Tibial nerve (tissue), 4 donors: ENCODE results near the gene SATB1. TPM values are rescaled to one million over a fixed set of nuclear protein-coding genes. Genes with fewer than 3 reads are reported as not detected.

Experiments used
- DNase-seq, 2 donors: peaks; one replicate each; pipeline ENCODE4 v3.0.0-alpha.2; 2019; ENCODE audit warnings: low spot score in 2 of 2
- H3K27ac ChIP-seq, 4 donors: fragments of 200-600 bp; sonication (generic) in 3 of 4; one replicate each; pipeline ENCODE4 v1.5.1; 2017 to 2019; ENCODE audit warnings: mild to moderate bottlenecking in 1 of 4
- H3K27me3 ChIP-seq, 2 donors: fragments of 200-600 bp; sonication (generic) in 1 of 2; one replicate each; pipeline versions ENCODE4 v1.5.1 to v1.6.0; 2017 to 2019
- H3K36me3 ChIP-seq, 3 donors: fragments of 200-600 bp; sonication (generic); one replicate each; pipeline ENCODE4 v1.5.1; 2018 to 2019
- H3K4me1 ChIP-seq, 4 donors: fragments of 200-600 bp; sonication (generic) in 3 of 4; one replicate each; pipeline ENCODE4 v1.5.1; 2017 to 2019
- H3K4me3 ChIP-seq, 4 donors: fragments of 200-600 bp; sonication (generic) in 3 of 4; one replicate each; pipeline ENCODE4 v1.5.1; 2017 to 2019; ENCODE audit warnings: mild to moderate bottlenecking in 1 of 4, moderate library complexity in 1 of 4
- H3K9me3 ChIP-seq, 4 donors: fragments of 200-600 bp; sonication (generic) in 3 of 4; one replicate each; pipeline ENCODE4 v1.5.1; 2017 to 2019
- CTCF ChIP-seq, 5 experiments: fragments of 200-600 bp in 3 of 5; fragments of 450-650 bp in 2 of 5; sonication (generic) in 3 of 5; IDR thresholded peaks; one replicate each; pipeline ENCODE4 v1.5.1; 2016 to 2019; ENCODE audit warnings: antibody characterized with exemption in 5 of 5, mild to moderate bottlenecking in 3 of 5, moderate library complexity in 2 of 5
- EP300 ChIP-seq, 2 donors: sonication (generic); formaldehyde crosslinking; IDR thresholded peaks; one replicate each; pipeline ENCODE4 v1.6.1; 2017; ENCODE audit warnings: antibody characterized with exemption in 2 of 2, mild to moderate bottlenecking in 1 of 2
- POLR2A ChIP-seq, 2 donors: fragments of 450-650 bp; IDR thresholded peaks; one replicate each; pipeline ENCODE4 v1.6.1; 2017; ENCODE audit warnings: antibody characterized with exemption in 2 of 2, mild to moderate bottlenecking in 2 of 2, moderate library complexity in 2 of 2
- WGBS, 2 donors: methylation state at CpG; one replicate each; pipeline ENCODE4 v1.1.5; 2018; 5-methylcytosine and 5-hydroxymethylcytosine counted together
- total RNA-seq, 4 donors: library from RNA; depleted of rRNA; stranded (reverse); fragments of >200 nt; gene quantifications; one replicate each; pipeline ENCODE4 v1.1.0, GENCODE V29; 2016

Gene SATB1
- total RNA-seq, 4 donors from 2014 or later: 28.5 to 48.5 (median 42.8) TPM

DNA sequence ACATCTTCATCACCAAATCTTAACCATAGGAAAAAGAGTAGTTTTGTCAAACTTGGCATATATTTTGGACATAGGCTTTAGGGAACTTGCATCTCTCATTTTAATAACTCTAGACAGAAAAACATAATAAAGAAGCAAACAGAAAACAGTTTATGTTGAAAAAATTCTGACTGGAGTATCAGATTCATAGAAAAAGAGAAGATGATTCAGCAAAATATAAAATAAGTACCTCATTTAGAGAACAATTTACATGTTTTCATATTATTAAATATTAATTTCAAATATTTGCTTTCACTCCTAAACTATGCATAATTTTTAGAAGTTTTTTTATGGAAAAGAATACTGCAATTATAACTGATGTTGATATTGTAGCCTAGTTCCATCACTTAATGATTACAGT, 12.5 kb downstream of the SATB1 start:
- no peak for TF ChIP-seq EP300 (IDR thresholded peaks at IDR 0.05)
- TF ChIP-seq POLR2A (IDR thresholded peaks at IDR 0.05): no peak
- TF ChIP-seq CTCF (IDR thresholded peaks at IDR 0.05): no peak
- DNase-seq: no peak
- peaks cover 0 to 45% (median 0%) of the 10 kb centered on the region in 3 donors for H3K36me3 ChIP-seq
- no peak overlapping the region for H3K4me3 ChIP-seq
- no peaks in the 10 kb centered on the region for H3K4me1 ChIP-seq
- no peaks in the 10 kb centered on the region for H3K27me3 ChIP-seq
- no peaks in the 10 kb centered on the region for H3K9me3 ChIP-seq
- no peak overlapping the region for H3K27ac ChIP-seq

DNA sequence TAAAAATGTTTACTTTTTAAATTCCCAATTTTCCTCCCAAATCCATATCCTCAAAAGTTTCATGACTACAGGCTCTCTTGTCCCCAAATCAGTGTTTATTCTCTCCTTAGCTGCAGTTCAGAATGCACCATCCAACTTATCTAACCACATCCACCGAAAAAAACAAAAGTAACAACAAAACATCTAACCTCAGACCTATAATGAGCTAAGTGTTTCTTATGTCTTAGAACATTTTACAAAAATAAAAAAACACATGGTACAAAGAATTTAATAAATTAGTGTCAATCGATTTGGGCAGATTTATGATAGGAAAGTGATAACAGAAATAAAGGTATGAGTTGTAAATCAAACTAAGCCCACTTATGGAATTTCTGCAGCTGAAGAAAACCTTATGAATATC, 13.6 kb downstream of the SATB1 start:
- no peak overlapping the region for H3K4me3 ChIP-seq
- TF ChIP-seq EP300 (IDR thresholded peaks at IDR 0.05) (no peak), CTCF (IDR thresholded peaks at IDR 0.05) (no peak)
- H3K27ac ChIP-seq: no peak overlapping the region
- H3K27me3 ChIP-seq: no peaks in the 10 kb centered on the region
- 80 to 82% methylated on average over 2 of the region's 2 CpGs for WGBS, 2 donors
- H3K36me3 ChIP-seq: peaks cover 0 to 41% (median 0%) of the 10 kb centered on the region in 3 donors
- H3K4me1 ChIP-seq: no peaks in the 10 kb centered on the region
- no peaks in the 10 kb centered on the region for H3K9me3 ChIP-seq
- no peak for DNase-seq

DNA sequence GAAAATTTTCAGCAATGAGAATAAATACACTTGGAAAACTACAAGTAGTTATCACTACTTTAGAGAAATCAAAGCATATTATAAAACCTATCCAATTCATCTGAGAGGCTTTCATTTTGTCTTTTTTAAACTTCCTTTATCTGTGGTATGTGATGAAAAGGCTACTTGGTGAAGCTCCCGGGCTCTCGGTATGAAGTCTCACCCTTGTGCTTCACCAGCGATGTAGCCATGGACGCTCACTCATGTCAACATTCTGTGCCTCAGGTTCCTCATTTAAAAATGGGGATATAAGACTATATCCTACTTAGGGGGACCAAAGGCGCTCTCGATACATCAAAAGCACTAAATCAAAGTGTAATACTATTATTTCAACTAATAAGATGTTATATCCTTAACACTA, 14.9 kb downstream of the SATB1 start:
- Histone ChIP-seq H3K4me3 (no peak overlapping the region), H3K36me3 (peaks cover 0 to 28% (median 0%) of the 10 kb centered on the region in 3 donors), H3K27ac (no peak overlapping the region), H3K9me3 (no peaks in the 10 kb centered on the region), H3K4me1 (no peaks in the 10 kb centered on the region), H3K27me3 (no peaks in the 10 kb centered on the region)
- TF ChIP-seq POLR2A (IDR thresholded peaks at IDR 0.05) (no peak), CTCF (IDR thresholded peaks at IDR 0.05) (no peak), EP300 (IDR thresholded peaks at IDR 0.05) (no peak)
- 95 to 96% methylated on average over 6 of the region's 6 CpGs for WGBS, 2 donors
- no peak for DNase-seq

DNA sequence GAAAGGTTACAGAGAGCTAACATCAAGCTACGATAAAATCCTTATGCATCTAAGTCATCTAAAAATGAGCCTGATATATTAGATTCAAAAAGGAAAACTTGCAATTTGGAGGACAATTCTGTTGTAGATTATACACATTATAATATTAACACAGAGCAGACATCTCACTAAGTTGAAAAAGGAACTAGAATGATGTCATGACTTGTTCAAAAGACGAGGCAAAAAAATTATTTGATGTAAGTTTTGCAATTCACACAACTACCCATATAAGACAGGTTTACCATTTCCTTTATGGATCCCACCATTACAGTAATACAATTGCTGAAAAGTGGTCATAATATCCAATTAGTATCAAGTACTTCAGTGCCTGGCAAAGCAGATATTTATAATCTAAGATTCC, 15.9 kb downstream of the SATB1 start:
- Histone ChIP-seq H3K4me1 (no peaks in the 10 kb centered on the region), H3K36me3 (peaks cover 0 to 22% (median 0%) of the 10 kb centered on the region in 3 donors), H3K27me3 (no peaks in the 10 kb centered on the region), H3K27ac (no peak overlapping the region), H3K4me3 (no peak overlapping the region), H3K9me3 (no peaks in the 10 kb centered on the region)
- WGBS, 2 donors: 72 to 79% methylated on average over 2 of the region's 2 CpGs
- TF ChIP-seq CTCF (IDR thresholded peaks at IDR 0.05) (no peak), POLR2A (IDR thresholded peaks at IDR 0.05) (no peak), EP300 (IDR thresholded peaks at IDR 0.05) (no peak)
- DNase-seq: no peak

DNA sequence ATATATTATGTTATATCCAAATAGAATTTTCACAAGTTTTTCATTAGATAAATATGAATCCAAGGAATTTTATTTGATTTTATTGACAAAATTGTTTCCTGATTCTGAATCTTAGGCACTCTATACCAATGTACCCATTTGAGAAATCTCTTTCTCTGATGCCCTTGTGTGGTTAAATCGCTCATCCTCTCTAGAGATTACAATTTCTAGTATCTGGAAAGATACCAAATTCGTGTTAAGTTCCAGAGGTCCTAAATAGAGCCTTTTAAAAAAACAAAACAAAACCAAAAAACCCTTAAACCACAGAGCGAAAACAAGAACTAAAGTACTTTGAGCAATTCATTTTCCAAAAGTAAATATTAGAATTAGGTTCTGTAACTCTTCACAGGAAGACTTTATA, 20.0 kb downstream of the SATB1 start:
- Histone ChIP-seq H3K4me3 (no peak overlapping the region), H3K27me3 (no peaks in the 10 kb centered on the region), H3K9me3 (no peaks in the 10 kb centered on the region), H3K4me1 (no peaks in the 10 kb centered on the region), H3K36me3 (peaks cover 0 to 3% (median 0%) of the 10 kb centered on the region in 3 donors), H3K27ac (no peak overlapping the region)
- TF ChIP-seq POLR2A (IDR thresholded peaks at IDR 0.05) (no peak), CTCF (IDR thresholded peaks at IDR 0.05) (no peak), EP300 (IDR thresholded peaks at IDR 0.05) (no peak)
- DNase-seq: no peak
- 54 to 59% methylated on average over 3 of the region's 3 CpGs for WGBS, 2 donors
